HG03095 (cell line): Measurements from ENCODE around the gene COG7.
"Not testable (repeated sequence)": the region's sequence is repeated elsewhere in the genome, so short reads cannot be mapped to it uniquely, and the experiment has no call there.

ENCODE experiments used
- ATAC-seq: cut with Tn5 transposase; IDR thresholded peaks from one replicate; pipeline ENCODE4 v1.9.1; 2021; ENCODE audit warnings: moderate library complexity; ENCODE audit not compliant: unreplicated experiment

COG7 gene

GRCh38 chr16:23388786-23389185 lies 64.2 kb downstream of the COG7 start:
- no peak for ATAC-seq

DNA sequence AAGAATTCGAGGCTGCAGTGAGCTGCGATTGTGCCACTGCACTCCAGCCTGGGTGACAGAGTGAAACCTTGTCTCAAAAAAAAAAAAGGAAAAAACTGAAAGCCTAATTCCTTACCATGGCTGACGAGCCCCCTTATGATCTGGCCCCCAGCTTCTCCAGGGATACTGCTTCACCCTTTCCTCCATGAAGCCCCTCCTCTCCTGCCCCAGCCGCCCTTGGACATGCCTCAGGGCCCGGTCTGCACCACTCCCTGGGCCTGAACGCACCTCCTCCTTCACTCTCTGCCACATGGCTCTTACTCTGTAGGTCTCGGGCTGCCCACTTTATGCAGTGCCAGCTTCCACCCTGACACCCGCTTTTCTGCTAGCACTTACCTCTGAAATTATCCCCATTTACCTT lies 65.3 kb downstream of the COG7 start:
- no peak for ATAC-seq

GRCh38 chr16:23385441-23385840 lies 67.5 kb downstream of the COG7 start:
- no peak for ATAC-seq

DNA sequence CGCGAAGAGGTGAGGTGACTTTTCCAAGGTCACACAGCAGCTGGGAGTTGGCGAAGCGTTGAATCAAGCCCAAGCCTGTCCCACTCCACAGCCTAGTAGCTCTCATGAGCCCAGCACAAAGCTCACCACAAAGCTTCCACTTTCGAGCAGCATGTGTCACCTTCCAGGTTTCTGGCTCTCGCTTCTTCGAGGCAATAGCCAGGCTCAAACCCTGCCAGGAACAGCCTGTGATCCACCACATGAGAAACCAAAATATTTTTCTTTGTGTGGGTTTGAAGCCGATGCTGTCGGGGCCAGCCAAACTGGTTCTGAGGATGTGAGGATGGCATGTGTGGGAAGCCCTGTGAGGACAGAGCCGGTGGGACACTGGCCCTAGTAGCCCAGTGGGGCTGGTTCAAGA lies 68.1 kb downstream of the COG7 start:
- ATAC-seq: no peak

DNA sequence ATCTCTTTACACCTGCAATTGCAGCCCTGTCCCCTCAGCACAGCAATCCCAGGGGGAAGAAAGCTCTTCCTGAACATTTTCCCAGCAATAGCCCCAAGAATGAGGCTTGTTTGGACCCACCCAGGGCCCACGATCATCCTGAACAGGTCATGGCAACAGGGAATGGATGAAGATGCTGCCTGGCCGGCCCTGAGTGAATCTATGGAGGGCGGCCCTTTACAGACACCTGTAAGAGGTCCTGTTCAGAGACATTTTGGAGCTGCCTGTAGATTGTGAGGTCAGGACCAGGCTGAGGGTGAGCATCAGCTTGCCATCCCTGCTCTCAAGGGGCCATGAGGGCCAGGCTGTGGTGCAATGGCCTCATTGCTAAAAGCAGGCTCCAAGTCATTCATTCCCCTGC lies 69.1 kb downstream of the COG7 start:
- no peak for ATAC-seq

- no peak for ATAC-seq
Measured at GRCh38 chr16:23382279-23382678, 70.7 kb downstream of the COG7 start.

DNA sequence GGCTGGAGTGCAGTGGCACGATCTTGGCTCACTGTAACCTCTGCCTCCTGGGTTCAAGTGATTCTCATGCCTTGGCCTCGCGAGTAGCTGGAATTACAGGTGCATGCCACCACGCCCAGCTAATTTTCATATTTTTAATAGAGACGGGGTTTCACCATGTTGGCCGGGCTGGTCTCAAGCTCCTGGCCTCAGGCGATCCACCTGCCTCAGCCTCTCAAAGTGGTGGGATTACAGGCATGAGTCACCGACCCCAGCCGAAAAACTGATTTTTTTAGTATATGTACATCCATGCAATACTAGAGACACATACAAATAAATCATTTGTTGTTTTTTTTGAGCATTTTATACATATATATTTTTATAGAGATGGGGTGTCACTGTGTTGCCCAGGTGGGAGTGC lies 71.3 kb downstream of the COG7 start:
- not testable (repeated sequence) for ATAC-seq

- no peak for ATAC-seq
Measured at GRCh38 chr16:23380501-23380951, 72.5 kb downstream of the COG7 start.

DNA sequence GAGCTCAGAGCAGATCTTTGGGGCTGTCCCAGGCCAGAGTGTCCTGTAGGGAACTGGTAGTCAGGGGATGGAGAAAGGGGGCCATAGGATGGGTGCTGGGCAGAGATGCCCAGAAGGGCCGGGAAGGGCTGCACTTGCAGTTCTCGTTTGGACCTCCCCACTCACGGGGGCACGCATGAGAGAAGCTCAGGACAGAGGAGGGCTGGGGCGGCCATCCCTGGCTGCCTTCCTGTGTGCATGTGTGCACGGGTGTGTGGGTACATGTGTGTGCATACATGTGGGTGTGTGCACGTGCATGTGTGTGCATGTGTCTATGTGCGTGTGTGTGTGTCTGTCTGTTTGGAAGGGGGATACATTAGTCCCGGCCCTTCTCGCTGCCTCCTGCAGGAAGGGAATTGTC lies 73.3 kb downstream of the COG7 start:
- no peak for ATAC-seq

DNA sequence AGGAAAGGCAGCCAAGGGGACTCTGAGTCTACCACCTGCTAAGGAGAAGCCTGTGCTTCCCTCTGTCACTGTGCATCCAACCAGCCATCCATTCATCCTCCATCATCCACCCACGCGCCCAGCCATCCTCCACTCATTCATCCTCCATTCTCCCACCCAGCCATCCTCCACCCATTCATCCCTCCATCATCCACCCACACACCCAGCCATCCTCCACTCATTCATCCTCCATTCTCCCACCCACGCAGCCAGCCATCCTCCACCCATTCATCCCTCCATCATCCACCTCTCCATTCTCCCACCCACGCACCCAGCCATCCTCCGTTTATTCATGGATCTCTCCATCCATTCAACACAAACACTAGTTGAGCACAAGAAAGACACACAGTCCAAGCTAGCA lies 74.1 kb downstream of the COG7 start:
- no peak for ATAC-seq

DNA sequence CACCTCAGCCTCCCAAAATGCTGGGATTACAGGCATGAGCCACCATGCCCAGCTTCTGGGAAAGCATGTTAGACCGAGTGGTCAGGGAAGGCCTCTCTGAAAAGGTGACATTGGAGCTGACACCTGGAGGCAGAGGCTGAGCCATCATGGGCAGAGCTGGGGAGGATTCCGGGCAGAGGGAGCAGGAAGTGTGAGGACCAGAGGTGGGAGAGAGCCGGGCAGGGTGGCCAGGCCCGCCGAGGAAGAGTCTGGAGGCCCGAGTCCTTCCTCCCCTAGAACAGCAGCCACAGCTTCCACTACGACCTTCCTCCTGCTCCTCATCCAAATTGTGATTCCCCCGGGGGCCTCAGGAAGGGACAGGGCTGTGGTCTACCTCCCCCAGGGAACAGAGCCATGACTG lies 74.7 kb downstream of the COG7 start:
- ATAC-seq: no peak

DNA sequence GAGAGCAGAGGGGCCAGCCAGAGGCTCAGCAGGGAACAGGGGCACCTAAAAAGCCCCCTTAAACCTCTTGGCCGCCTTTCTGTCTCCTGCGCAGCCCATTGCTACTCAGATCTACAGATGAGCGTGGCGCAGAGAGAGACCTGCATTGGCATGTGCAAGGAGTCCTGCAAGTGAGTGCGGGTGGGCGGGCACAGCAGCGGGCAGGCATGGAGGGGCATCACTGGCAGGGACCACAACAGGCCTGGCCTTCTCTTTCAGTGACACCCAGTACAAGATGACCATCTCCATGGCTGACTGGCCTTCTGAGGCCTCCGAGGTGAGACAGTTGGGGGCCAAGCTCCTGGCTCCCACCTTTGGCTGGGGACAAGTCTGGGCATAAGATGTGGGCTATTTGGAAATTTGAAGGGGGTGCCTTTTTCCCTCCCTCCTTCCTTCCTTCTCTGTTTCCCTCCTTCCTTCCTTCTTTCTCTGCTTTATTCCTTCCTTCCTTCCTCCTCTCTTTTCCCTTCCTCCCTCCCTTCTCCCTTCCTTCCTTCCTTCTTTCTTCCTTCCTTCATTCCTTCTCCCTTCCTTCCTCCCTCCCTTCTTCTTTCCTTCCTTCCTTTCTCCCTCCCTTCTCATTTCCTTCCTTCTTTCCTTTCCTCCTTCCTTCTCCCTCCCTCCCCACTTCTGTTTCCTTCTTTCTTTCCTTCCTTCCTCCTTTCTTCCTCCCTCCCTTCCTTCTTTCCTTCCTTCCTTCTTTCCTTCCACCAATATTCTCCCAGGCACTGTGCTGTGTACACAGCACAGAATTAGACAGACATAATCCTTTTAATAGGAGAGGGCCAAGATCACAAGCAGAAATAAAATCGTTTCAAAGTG lies 75.7 kb downstream of the COG7 start:
- no peak for ATAC-seq

- no peak for ATAC-seq
Measured at GRCh38 chr16:23375643-23376042, 77.3 kb downstream of the COG7 start.

GRCh38 chr16:23374721-23375510 lies 78.1 kb downstream of the COG7 start:
- ATAC-seq: no peak

GRCh38 chr16:23373436-23374219 lies 79.4 kb downstream of the COG7 start:
- no peak for ATAC-seq

DNA sequence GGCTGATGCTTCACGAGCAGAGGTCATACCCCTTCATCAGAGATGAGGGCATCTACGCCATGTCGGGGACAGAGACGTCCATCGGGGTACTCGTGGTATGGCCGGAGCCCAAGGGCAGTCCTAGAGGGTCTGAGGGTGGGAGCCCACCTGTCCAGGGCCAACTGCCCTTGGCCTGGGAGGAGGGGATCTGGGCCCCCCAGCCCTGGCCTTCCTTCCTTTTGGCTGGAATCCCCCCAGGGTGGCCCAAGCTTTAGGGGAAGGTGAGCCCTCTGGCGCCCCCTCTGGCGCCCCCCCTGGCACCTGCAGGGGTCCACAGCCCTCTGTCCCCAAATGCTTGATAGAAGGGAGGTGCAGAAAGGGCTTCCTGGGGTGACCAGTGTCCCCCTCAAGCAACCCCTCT lies 81.6 kb downstream of the COG7 start:
- ATAC-seq: no peak

GRCh38 chr16:23369416-23369815 lies 83.6 kb downstream of the COG7 start:
- no peak for ATAC-seq

DNA sequence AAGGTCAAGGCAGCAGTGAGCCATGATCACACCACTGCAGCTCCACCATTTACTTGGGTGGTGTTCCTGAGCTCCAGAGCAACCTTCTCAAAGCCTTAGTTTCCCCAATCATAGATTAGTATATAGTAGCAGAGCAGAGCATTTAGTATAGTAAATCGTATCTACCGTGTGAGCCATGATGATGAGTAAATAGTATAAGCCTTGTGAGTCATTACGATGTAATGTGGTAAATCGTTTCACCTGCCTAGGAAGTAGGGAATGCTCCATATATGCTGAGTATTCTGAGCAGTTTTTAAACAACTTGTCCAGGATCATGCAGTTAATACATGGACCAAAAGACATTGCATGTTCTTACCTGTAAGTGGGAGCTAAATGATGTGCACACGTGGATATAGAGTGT lies 84.5 kb downstream of the COG7 start:
- no peak for ATAC-seq

DNA sequence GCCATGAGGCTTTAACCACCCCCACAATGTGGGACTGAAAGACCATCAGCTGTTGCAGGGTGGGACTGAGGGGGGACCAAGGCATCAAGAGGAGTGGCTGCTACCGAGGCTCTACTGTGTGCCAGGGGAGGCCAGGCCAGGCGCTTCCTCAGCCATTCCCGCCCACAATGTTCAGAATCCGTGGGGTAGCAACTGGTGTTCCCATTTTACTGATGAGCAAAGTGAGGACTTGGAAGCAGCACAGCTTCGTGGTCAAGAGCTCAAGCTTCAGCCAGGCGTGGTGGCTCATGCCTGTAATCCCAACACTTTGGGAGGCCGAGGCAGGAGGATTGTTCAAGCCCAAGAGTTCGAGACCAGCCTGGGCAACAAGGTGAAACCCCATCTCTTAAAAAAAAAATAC lies 85.0 kb downstream of the COG7 start:
- no peak for ATAC-seq

GRCh38 chr16:23367564-23367963 lies 85.4 kb downstream of the COG7 start:
- no peak for ATAC-seq

DNA sequence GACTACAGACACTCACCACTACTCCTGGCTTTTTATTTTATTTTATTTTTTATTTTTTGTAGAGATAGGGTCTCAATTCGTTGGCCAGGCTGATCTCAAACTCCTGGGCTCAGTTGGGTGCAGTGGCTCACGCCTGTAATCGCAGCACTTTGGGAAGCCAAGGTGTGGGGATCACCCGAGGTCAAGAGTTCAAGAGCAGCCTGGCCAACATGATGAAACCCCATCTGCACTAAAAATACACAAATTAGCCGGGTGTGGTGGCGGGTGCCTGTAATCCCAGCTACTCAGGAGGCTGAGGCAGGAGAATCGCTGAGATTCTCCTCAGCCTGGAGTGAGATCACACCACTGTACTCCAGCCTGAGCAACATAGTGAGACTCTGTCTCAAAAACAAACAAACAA lies 86.6 kb downstream of the COG7 start:
- ATAC-seq: not testable (repeated sequence)
